ENCODE results near the gene SNX27.
"Not testable (repeated sequence)": the region's sequence is repeated elsewhere in the genome, so short reads cannot be mapped to it uniquely, and the experiment has no call there.

Gene SNX27

DNA sequence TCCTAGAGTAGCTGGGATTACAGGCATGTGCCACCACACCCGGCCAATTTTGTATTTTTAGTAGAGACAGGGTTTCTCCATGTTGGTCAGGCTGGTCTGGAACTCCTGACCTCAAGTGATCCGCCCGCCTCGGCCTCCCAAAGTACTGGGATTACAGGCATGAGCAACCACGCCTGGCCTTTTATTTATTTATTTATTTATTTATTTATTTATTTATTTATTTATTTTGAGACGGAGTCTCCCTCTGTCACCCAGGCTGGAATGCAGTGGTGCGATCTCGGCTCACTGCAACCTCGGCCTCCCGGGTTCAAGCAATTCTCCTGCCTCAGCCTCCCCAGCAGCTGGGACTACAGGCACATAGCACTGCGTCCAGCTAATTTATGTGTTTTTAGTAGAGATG is 31.2 kb downstream of the SNX27 start:
- DNase-seq = not testable (repeated sequence)

DNA sequence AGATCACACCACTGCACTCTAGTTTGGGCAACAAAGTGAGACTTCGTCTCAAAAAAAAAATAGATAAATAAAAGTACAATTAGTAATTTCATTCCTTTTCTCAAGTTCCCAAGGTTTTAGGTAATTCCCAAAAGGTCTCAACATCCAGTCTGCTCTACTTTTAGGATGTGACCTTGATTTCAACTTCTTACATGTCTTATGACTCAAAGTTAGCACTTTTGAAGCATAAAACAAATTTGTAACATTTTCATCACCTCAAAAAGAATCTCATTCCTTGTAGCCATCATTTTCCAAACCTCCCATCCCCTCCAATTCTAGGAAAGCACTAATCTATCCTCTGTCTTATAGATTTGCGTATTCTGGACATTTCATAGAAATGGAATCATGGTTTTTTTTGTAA is 32.2 kb downstream of the SNX27 start:
- DNase-seq = no peak

DNA sequence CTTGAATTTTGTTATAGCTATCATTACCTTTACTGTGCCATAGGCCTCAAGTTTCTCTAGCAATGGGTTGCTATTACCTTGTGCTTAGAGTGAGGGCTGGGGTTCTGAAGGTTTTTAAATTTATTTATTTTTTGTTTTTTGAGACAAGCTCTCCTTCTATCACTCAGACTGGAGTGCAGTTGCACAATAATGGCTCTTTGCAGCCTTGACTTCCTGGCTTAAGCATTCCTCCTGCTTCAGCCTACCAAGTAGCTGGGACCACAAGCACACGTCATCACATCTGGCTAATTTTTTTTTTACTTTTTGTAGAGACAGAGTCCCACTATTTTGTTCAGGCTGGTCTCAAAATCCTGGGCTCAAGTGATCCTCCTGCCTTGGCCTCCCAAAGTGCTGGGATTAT is 41.5 kb downstream of the SNX27 start:
- no peak for DNase-seq

DNA sequence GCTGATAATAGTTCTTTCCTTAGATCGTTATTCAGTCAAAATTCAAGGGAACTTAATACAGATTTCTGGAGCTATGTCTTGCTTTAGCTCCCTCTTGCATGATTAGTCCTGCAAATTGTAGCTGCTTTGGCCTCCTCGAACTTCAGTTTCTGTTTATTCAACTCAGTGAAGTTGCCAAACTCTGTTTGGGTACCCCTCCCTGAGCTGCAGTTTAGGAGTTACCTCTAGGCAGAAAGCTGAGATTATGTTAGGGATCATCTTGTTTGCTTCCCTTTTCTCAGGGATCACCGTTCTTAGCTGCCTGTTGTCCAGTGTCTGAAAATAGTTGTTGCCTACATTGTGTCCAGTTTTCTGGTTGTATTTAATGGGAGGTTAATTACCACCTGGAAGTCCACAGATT is 43.5 kb downstream of the SNX27 start:
- DNase-seq = no peak

DNA sequence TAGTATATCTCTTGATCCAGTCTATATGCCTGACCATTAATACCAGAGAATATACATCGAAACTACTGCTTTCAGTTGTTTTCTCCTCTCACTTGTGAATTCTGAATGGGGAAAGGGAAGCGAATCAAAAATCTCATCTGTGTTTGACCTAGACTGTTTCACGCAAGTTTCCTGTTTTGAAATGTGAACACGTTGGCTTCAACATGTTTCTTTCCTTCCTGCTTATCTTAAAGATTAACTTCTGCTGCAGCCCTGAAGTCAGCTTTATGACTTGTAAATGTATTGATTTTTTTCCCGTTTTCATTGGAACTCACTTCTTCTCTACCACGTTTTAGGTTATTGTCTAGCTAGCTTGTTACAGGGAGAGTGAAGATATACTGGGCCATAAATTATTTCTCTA is 49.9 kb downstream of the SNX27 start:
- DNase-seq = no peak

DNA sequence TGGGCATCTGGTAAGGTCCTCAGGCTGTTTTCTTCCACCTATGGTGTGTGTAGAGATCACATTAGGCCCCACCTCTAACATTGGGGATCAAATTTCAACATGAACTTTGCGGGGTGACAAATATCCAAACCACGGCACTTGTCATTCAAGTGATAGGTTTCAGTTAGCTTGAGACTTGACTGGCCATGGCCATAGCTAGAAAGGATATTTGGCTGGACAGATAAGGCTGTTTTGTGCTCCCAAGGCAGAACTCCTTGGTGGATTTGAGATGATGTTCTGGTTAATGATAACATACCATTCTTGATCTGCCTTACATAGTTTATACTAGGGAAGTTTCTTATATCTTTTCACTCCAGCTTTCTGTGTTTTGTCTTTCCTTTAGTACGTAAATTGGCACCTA is 56.2 kb downstream of the SNX27 start:
- DNase-seq = no peak

DNA sequence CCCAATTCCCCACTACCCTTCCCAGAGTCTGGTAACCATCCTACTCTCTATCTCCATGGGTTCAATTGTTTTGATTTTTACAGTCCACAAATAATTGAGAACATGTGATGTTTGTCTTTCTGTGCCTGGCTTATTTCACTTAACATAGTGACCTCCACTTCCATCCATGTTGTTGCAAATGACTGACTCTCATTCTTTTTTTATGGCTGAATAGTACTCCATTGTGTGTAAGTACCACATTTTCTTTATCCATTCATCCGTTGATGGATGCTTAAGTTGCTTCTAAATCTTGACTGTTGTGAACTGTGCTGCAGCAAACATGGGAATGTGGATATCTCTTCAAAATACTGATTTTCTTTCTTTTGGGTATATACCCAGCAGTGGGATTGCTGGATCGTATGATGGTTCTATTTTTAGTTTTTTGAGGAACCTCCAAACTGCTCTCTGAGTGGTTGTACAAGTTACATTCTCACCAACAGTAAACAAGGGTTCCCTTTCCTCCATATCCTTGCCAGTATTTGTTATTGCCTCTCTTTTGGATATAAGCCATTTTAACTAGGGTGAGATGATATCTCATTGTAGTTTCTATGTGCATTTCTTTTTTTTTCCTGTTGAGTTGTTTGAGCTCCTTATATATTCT is 58.3 kb downstream of the SNX27 start:
- not testable (repeated sequence) for DNase-seq

DNA sequence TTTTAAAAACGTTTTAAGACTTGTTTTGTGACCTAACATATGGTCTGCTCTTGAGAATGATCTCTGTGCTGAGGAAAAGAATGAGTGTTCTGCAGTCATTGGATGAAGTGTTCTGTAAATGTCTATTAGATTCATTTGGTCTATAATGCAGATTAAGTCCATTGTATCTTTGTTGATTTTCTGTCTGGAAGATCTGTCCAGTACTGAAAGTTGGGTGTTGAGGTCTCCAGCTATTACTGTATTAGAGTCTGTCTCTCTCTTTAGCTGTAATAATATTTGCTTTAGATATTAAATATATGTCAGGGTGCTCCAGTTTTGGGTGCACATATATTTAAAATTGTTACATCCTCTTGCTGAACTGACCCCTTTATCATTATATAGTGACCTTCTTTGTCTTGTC is 61.6 kb downstream of the SNX27 start:
- no peak for DNase-seq

DNA sequence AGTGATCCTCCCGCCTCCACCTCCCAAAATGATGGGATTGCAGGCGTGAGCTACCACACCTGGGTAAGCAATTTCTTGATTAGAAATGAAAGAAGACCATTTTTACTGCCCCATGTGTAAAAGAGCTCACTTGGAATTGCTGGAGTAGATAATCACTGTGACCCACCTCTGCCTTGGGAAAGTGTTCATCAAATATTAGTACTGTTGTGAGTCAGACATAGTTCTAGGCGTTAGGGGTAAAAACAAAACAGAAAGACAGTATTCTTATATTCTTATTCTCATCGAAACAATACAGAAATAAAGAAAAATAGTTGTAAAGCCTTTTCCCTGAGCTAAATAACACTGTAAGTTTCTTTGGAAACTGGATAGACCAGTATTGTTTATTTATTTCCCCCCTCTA is 68.5 kb downstream of the SNX27 start:
- DNase-seq = no peak

DNA sequence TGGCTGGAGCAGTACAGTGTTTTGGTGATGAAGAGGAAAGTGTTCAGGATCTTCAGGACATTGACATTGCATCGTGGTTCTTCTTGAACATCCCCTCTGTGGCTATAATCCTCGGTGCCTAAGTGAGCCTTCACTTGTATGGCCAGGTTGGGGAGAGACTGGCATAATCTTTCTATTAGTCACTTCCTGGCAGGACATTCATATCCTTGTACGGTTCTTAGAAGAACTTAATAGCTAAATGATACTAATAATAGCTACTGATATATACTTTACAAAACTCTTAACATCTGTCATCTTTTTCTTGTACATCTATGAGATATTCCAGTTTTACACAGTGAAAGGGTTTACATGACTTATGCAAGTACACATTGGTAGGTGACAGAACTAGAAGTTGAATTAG is 69.0 kb downstream of the SNX27 start:
- DNase-seq = no peak

DNA sequence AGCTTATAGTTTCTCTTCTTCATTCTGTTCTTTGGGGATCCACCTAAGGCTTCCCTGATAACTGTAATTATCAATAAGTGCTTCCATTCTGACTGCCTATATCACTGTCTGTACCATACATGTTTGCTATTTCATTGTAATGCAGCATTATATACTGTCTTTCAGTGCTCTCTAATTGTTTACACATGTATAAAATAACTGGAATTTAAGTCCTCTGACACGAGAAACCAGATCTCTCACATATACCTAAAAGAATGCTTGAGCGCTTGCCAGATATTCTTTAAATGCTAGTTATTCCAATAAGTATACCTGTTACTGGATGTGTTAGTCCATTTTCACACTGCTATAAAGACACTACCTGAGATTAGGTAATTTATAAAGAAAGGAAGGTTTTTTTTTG is 70.1 kb downstream of the SNX27 start:
- no peak for DNase-seq

DNA sequence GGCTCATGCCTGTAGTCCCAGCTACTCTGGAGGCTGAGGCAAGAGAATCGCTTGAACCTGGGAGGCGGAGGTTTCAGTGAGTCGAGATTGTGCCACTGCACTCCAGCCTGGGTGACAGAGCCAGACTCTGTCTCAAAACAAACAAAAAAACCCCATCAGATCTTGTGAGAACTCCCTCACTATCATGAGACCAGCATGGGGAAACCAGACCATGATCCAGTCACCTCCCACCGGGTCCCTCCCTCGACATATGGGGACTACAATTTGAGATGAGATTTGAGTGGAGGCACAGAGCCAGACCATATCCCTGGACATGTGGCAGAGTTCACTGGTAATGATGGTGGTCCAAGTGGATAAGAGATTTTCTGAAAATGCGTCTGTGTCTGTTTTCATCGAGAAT is 71.1 kb downstream of the SNX27 start:
- DNase-seq = not testable (repeated sequence)

DNA sequence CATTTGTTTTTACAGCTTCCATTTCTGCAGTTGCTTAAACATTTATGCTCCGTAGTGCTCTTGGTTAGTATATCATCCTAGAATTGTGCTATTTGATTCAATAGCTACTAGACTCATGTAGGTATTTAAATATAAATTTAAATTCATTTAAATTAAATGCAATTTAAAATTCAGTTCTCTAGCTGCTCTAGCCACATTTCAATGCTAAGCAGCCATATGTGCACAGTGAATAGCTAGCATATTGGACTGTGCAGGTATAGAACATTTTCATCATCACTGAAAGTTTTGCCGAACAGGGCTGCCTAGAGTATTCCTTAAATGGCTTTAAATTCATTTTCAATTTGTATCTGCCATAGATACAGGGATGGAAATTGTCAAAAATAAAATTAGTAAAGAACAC is 72.3 kb downstream of the SNX27 start:
- DNase-seq = no peak

DNA sequence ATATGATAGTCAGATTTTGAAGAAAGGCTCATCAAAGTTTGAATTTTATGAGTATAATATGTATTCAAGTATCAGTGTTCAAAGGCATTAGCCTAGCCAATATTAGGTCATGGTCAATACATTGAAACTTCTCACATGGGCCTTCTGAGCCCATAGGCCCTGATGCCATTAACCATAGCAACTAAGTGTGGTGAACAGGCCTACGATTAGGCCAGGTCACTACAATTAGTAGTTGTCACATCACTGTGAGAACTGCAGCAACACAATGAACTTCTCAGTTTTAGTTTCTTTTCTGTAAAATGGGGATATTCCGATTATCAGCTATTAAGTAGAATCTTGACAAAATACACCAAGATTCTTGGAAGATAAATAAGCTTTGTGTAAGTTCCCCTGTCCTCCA is 74.7 kb downstream of the SNX27 start:
- DNase-seq = no peak

DNA sequence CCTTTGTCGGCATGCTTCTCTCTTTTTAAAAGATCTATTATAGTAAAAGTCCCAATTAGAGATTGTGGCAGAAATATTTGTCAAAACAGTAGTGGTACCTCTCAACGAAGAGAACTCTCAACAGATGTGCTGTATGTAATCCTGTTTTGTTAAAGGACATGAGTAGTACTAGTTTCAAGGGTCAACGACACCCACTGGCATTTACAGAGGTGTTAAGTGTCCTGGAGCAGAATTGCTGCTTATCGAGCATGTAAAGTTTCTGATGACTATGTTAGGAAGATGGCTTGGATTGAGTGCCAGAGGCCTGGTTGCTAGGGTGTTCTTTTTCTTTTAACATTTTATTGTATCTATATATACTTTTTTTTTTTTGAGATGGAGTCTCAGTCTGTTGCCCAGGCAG is 77.6 kb downstream of the SNX27 start:
- DNase-seq = no peak

DNA sequence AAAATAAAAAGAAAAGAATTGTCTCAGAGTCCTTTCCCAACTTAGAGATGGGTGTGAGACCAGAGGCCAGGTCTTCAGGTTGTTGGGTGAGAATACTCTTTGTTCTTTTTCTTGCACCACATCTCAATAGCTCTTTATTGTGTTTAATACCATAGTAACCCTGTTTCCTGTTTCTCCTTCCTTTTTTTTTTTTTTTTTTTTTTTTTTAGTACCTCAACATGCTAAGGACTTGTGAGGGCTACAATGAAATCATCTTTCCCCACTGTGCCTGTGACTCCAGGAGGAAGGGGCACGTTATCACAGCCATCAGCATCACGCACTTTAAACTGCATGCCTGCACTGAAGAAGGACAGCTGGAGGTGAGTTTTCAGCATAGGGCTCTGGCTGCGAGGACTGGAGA is 80.4 kb downstream of the SNX27 start:
- DNase-seq = no peak

DNA sequence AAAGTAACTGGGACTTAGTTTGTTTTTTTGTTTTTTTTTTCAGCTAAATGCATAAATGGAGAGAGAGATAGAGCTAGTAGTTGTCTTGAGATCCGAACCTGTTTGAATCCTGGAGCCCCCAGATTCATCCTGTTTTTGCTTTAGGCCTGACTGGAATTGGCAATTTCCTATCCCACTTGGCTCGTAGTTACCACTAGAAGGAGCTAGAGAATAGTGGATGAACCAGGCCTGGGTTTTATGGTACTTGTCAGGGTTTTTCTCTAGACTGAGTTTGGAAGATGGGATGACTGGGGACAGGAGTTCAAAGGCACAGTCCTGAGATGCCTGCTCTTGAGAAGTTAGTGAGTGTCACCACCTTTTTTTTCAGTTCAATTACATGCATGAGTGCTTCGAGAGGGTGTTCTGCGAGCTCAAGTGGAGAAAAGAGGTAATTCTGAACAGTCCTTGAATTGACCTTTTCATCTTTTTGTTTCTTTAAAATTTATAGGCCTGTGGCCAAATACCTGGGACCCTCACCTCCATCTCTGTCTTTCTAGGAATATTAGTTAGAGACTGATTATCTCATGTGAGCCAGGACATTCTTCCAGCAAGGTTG is 81.3 kb downstream of the SNX27 start:
- DNase-seq = no peak

DNA sequence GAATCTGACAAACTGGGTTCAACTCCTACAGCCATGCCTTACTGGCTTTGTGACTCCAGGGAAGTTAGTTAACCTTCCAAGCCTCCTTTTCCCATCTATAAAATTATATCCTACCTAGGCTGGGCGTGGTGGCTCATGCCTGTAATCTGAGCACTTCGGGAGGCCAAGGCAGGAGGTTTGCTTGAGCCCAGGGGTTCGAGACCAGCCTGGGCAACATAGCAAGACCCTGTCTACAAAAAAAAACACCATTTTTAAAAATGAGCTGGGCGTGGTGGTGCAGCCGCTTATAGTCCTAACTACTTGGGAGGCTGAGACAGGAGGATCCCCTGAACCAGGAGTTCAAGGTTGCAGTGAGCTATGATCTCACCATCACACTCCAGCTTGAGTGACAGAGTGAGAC is 89.7 kb downstream of the SNX27 start:
- DNase-seq = no peak

DNA sequence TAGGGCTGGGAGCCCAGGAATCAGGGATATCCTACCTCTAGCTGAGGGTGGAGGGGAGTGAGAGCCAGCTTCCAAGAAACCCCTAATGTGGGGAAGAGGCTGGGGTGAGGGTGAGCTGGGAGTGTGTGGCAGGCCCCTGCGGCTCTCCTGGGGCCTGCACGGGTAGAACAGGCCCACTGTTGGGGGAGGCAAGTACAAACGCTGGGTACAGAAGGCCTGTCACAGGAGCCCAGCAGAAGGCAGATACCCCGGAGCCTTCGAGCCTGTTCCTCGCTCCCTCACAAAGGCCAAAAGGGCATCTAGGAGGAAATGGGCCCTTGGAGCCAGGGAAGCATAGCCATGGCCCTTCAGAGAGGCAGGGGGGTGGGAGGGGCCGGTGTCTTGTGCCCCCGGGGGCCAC is 91.1 kb downstream of the SNX27 start:
- no peak for DNase-seq

DNA sequence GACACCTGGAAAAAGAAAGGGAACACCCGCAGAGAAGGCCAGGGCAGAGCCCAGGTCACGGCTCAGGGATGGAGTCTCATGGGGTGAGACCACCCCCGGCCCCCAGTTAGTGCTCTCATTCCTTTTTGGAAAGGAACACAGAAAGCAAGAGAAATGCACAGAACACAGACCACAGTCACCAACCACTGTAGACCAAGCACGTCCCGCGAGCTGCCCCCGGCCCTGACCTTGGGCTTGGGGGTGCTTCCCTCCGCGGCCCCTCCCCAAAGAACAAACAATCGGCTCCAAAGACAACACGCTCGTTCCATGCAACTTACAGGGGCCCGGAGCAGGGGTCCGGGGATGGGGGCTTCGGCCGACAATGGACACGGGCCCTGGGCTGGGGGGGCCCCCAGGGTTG is 92.0 kb downstream of the SNX27 start:
- DNase-seq = no peak

DNA sequence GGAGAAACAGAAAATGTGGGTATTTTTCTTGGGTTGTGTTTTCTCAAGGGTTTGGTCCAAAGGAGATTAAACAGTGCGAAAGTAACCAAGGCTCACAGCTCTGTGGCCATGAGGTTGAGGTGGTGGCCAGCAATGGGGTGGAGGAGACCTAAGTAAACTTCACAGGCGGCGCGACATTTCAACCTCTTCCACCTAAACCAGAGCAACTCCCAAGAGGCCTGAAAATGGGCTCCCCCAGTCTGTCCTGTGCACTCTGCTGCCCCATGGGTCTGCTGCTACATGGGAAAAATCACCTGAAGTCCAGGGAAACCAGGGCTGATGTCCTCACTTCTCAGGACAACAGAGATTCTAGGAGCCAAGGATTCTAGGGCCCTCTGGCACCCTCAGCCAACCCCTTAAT is 92.4 kb downstream of the SNX27 start:
- DNase-seq = no peak

DNA sequence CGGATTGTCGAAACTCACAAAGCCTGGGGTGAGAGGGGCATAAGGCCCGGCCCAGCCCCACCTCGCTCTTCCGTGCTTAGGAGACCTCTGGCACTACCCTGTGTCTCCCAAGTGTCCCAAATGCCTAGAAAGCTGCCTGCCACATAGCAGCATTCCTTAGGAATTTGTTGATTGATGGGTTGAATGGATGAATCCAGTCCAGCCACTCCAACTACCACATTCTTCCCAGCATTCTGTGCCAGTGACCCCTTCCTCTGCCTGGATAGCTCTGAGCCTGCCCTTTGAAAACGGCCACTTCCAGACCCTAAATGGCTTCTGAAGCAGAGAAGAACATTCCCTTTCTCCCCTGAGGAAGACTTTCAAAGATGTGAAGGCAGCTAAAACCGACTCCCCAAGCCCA is 93.3 kb downstream of the SNX27 start:
- DNase-seq = no peak

DNA sequence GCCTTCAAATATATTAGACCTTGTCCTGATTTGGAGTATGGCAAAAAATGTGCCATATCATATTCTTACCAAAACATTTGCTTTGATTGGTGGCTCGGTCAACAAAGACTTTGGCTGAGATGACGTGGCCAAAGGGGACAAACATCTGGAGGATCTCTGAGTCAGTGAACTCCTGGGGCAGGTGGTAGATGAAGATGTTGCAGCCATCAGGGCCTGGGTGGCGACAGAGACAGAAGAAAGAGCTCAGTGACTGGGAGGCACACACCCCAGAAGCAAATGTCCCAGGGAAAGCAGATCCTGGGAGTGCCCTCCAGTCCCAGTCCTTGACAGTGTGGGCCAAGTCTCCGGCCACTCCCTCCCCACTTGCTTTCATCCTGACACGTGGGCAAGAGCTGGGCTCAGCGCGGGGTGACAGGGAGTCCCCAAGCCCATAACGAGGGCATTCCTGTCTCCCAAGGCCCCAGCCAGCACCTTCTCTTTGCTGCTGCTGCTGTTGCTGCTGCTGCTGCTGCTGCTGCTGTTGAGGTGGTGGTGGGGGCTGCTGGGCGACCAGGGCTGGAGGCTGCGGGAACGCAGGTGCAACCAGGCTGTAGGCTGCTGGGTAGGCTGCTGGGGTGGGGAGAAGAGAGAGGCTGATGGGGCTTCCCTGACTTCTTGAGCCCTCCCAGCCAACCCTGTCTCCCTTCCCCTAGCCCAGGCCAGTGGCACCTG is 94.1 kb downstream of the SNX27 start:
- DNase-seq = no peak

DNA sequence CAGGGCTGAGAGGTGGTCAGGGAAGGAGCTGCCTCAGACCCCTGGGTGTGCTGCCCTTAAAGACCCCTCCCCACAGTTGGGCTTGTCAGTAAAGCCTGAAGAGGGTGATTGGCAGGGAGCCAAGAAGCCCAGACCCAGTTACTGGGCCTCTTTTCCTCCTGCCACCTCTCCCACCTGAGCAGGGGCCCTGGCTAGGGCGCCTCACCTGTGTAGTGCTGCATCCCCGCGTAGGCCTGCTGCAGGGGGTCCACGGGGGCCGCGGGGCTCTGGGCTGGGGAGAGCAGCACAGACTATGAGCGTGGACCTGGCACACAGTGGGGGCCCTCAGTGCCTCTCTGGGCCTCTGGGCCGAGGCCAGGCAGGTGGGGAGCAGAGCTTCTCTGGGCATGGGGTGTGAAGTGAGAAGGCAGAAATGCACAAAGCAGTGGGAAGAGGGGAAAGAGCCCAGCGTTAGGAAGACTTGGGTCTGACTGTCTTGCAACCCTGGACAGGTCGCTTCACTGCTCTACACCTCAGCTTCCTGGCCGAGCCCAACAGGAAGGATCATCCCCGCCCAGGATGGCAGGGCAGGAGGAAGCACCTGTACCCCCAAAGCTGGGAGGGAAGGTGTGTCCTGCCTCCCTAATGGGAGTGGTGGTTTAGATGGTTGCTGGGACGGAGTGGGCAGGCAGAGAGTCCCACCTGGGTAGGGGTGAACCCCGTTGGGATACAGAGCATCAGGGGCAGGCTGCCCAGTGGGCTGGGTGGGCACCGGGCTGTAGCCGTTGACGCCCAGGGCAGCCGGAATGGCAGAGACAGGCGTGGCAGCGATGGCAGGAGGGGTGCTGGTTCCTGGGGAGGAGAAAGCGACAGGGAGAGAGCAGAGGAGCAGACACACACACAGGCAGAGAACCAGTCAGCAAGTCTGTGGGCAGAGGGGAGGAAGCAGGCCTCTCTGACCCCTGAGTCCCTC is 94.9 kb downstream of the SNX27 start:
- DNase-seq = no peak

Measured in NCI-H774 (cell line).